ENCODE measurements around the gene ANKUB1. TPM values are rescaled to one million over a fixed set of nuclear protein-coding genes. Genes with fewer than 3 reads are reported as not detected.

ANKUB1 gene
- total RNA-seq, 1 donor from 2014 or later: not detected

DNA sequence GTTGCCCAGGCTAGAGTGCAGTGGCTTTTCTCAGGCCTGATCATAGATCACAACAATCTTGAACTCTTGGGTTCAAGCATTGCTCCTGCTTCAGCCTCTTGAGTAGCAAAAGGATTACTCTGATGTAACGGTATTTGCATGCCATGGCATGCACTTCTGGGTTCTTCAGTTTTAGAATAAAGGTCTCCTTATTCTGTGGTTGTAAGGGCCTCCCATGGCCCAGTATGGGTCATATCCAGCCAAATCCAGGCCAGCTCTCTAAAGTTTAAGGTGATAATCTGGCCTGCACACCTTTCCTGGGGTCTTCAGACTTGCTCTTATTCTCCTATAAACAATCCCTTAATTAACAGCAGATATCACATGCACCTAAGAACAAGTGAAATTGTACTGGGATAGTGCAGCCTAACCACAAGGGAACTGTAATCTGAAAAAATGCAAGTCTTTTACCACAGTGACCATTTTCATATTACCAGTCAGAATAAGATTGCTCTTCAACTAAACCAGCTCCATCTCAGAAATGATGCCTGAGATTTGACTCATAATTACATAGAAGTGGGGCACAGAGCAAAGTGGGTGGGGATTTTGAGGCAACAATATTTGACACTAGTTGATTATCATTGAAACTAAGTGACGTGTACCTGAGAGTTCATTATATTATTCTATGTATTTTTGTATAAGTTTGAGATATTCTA is 65.5 kb downstream of the ANKUB1 start:
- DNase-seq (no peak), ATAC-seq (ENCODE audit: poor library complexity) (no peak)
- intact Hi-C loops (cut with DNase I): no loop called here

- DNase-seq (no peak), ATAC-seq (ENCODE audit: poor library complexity) (no peak)
- intact Hi-C loops (cut with DNase I): no loop called here
Observed at GRCh38 chr3:149723781-149724180, 68.6 kb downstream of the ANKUB1 start.

DNA sequence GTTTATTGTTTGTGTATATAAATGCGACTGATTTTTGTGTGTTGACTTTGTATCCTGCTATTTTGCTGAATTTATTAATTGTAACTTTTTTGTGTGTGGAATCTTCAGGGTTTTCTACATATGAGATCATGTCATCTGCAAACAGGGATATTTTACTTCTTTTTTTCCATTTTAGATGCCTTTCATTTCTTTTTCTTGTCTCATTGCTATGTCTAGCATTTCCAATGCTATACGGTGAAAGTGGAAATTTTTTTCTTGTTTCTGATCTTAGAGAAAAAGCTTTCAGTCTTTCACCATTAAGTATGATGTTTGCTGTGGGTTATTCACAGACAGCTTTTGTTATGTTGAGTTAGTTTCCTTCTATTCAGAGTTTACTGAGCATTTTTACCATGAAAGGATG is 71.4 kb downstream of the ANKUB1 start:
- intact Hi-C loops (cut with DNase I): no loop called here
- DNase-seq (no peak), ATAC-seq (ENCODE audit: poor library complexity) (no peak)

GRCh38 chr3:149717391-149718056 is 74.8 kb downstream of the ANKUB1 start:
- ATAC-seq (ENCODE audit: poor library complexity) (peak; percentile 73), DNase-seq (no peak)
- intact Hi-C loops (cut with DNase I): loop anchor here (5.0 to 10.0 kb wide), 3 partner anchors 53 to 205 kb away; no protein-coding TSS in a partner anchor

GRCh38 chr3:149716984-149717383 is 75.4 kb downstream of the ANKUB1 start:
- DNase-seq: no peak
- no peak for ATAC-seq (ENCODE audit: poor library complexity)
- intact Hi-C loops (cut with DNase I): loop anchor here (5.0 to 10.0 kb wide), 3 partner anchors 52 to 205 kb away; no protein-coding TSS in a partner anchor

- no peak for DNase-seq
- no peak for ATAC-seq (ENCODE audit: poor library complexity)
- intact Hi-C loops (cut with DNase I): loop anchor here (5.0 to 10.0 kb wide), 3 partner anchors 50 to 203 kb away; no protein-coding TSS in a partner anchor
Observed at GRCh38 chr3:149715247-149715646, 77.1 kb downstream of the ANKUB1 start.

GRCh38 chr3:149713730-149714654 is 78.4 kb downstream of the ANKUB1 start:
- DNase-seq (no peak), ATAC-seq (ENCODE audit: poor library complexity) (no peak)
- intact Hi-C loops (cut with DNase I): loop anchor here (10.0 kb wide), 1 partner anchor 49 kb away; no protein-coding TSS in a partner anchor

Other genes with a start within 250 kb of the ANKUB1 start
- gene WWTR1, start 134.5 kb downstream of the ANKUB1 start, total RNA-seq: 37.9 TPM
- 17.4 TPM for gene COMMD2, start 40.1 kb downstream of the ANKUB1 start, total RNA-seq
- 45.0 TPM for gene RNF13, start 20.7 kb upstream of the ANKUB1 start, total RNA-seq
- gene PFN2, start 178.3 kb upstream of the ANKUB1 start, total RNA-seq: 61.3 TPM

All from Right ventricle myocardium superior (tissue), 1 donor.